Breast epithelium (tissue), 3 donors: ENCODE results near the gene MLLT1.

Experiments used
- CTCF ChIP-seq, 3 donors: fragments of 450-650 bp; IDR thresholded peaks; one replicate each; pipeline ENCODE4 v1.5.1; 2016 to 2017; ENCODE audit warnings: antibody characterized with exemption in 3 of 3, mild to moderate bottlenecking in 3 of 3, moderate library complexity in 3 of 3
- POLR2A ChIP-seq: fragments of 450-650 bp; IDR thresholded peaks from one replicate; pipeline ENCODE4 v1.6.1; 2016; ENCODE audit warnings: antibody characterized with exemption, mild to moderate bottlenecking, moderate library complexity
- POLR2AphosphoS5 ChIP-seq, 3 donors: sonication (generic); formaldehyde crosslinking; IDR thresholded peaks; one replicate each; pipeline ENCODE4 v1.6.1; 2017; ENCODE audit warnings: antibody characterized with exemption in 3 of 3

GRCh38 chr19:6218491-6219146 lies 61.2 kb downstream of the MLLT1 start:
- TF ChIP-seq CTCF (IDR thresholded peaks at IDR 0.05) (peak; percentile 95 to 99 (median 97)), POLR2AphosphoS5 (IDR thresholded peaks at IDR 0.05) (peak in 1 of 3 donors; percentile 64), POLR2A (no peak)
